Measurements from ENCODE around the gene ZNF577.
A peak's percentile ranks its signal among the peaks of the same experiment; 100 is the strongest.
"Not testable (repeated sequence)": the region's sequence is repeated elsewhere in the genome, so short reads cannot be mapped to it uniquely, and the experiment has no call there.

The ZNF577 gene
- total RNA-seq, result 14.2 to 16.9 reads per million in 2 donors

- peak; percentile 63 for DNase-seq
These were observed at the start of gene ZNF577 for GRCh38 chr19:51887522-51888498. TSS of gene ZNF577 (minus strand) at chr19:51887951. CDS start at chr19:51880382, 7,569 bp downstream.

GRCh38 chr19:51931921-51932320, 44.2 kb upstream of the ZNF577 start:
- no peak for DNase-seq

GRCh38 chr19:51927859-51928258, 40.1 kb upstream of the ZNF577 start:
- no peak for DNase-seq

GRCh38 chr19:51926784-51927741, 39.3 kb upstream of the ZNF577 start, which contains the start of gene ZNF613:
TSS of gene ZNF613 (plus strand) at chr19:51927472. CDS start at chr19:51936221, 8,749 bp downstream.
- DNase-seq, result peak; percentile 66

GRCh38 chr19:51926426-51926783, 38.7 kb upstream of the ZNF577 start:
- no peak for DNase-seq

GRCh38 chr19:51921949-51922348, 34.2 kb upstream of the ZNF577 start:
- no peak for DNase-seq

- DNase-seq, result no peak
These were observed 31.9 kb upstream of the ZNF577 start for GRCh38 chr19:51919606-51920005.

GRCh38 chr19:51916167-51916566, 28.4 kb upstream of the ZNF577 start:
- DNase-seq, result no peak

GRCh38 chr19:51915324-51915867, 27.6 kb upstream of the ZNF577 start:
- DNase-seq, result no peak

- DNase-seq, result not testable (repeated sequence)
These were observed 20.2 kb upstream of the ZNF577 start for GRCh38 chr19:51907981-51908380.

- not testable (repeated sequence) for DNase-seq
These were observed 18.4 kb upstream of the ZNF577 start for GRCh38 chr19:51906108-51906507.

- DNase-seq, result not testable (repeated sequence)
These were observed 17.9 kb upstream of the ZNF577 start for GRCh38 chr19:51905639-51906038.

GRCh38 chr19:51905206-51905605, 17.5 kb upstream of the ZNF577 start:
- no peak for DNase-seq

GRCh38 chr19:51904331-51905165, 16.8 kb upstream of the ZNF577 start, which contains the start of gene ZNF649:
TSS of gene ZNF649 (minus strand) at chr19:51905017. CDS start at chr19:51900107, 4,910 bp downstream.
- DNase-seq, result peak; percentile 68

- no peak for DNase-seq
These were observed 15.4 kb upstream of the ZNF577 start for GRCh38 chr19:51903192-51903591.

GRCh38 chr19:51901860-51902259, 14.1 kb upstream of the ZNF577 start:
- no peak for DNase-seq

- no peak for DNase-seq
These were observed 3.5 kb upstream of the ZNF577 start for GRCh38 chr19:51891193-51891747.

- DNase-seq, result no peak
These were observed 2.2 kb upstream of the ZNF577 start for GRCh38 chr19:51889934-51890333.

GRCh38 chr19:51884713-51885112, 3.0 kb downstream of the ZNF577 start:
- DNase-seq, result no peak

GRCh38 chr19:51882518-51882917, 5.2 kb downstream of the ZNF577 start:
- no peak for DNase-seq

- DNase-seq, result no peak
These were observed 14.7 kb downstream of the ZNF577 start for GRCh38 chr19:51873097-51873496.
